WTC11 (cell line): Measurements from ENCODE around the gene STIP1. TPM values are rescaled to one million over a fixed set of nuclear protein-coding genes. Genes with fewer than 3 reads are reported as not detected.
A peak's percentile ranks its signal among the peaks of the same experiment; 100 is the strongest.

ENCODE experiments used
- ATAC-seq: fragments of 200-7000 bp; cut with Tn5 transposase; 2 replicates; pipeline ENCODE4 v1.10.0; 2021; ENCODE audit warnings: mild to moderate bottlenecking, moderate library complexity
- CTCF ChIA-PET: fragments of 300-600 bp; sonication (Branson Sonifier 250); formaldehyde crosslinking; loops from one replicate; lab custom pipeline; 2021; ENCODE audit warnings: antibody characterized with exemption; lab: Charles Lee
- POLR2A ChIA-PET: fragments of 350-600 bp; sonication (Branson Sonifier 250); formaldehyde crosslinking; loops from one replicate; lab custom pipeline; 2021; ENCODE audit warnings: antibody characterized with exemption; lab: Charles Lee
- DNase-seq: peaks from one replicate; pipeline ENCODE4 v3.0.0; 2021; ENCODE audit warnings: low spot score
- H3K27ac Mint-ChIP-seq: 2 replicates; pipeline ENCODE4 v1.8.0; 2021; ENCODE audit warnings: mixed read lengths
- H3K27me3 Mint-ChIP-seq: 2 replicates; pipeline ENCODE4 v1.8.0; 2021; ENCODE audit warnings: low read depth, mild to moderate bottlenecking, moderate library complexity, mixed read lengths
- H3K36me3 Mint-ChIP-seq: 2 replicates; pipeline ENCODE4 v1.8.0; 2021; ENCODE audit warnings: mixed read lengths
- H3K4me1 Mint-ChIP-seq: 2 replicates; pipeline ENCODE4 v1.8.0; 2022; ENCODE audit warnings: mixed read lengths
- H3K4me3 Mint-ChIP-seq: 2 replicates; pipeline ENCODE4 v1.8.0; 2021; ENCODE audit warnings: mild to moderate bottlenecking, moderate library complexity, mixed read lengths
- H3K9me3 Mint-ChIP-seq: 2 replicates; pipeline ENCODE4 v1.8.0; 2021; ENCODE audit warnings: mixed read lengths
- AFF4 ChIP-seq: sonication (generic); formaldehyde crosslinking; IDR thresholded peaks from 2 replicates; pipeline ENCODE4 v1.8.1; 2023; ENCODE audit warnings: mild to moderate bottlenecking, missing genetic modification reagents, borderline replicate concordance
- AR ChIP-seq: fragments of 250-450 bp; sonication (Bioruptor Pico); IDR thresholded peaks from 2 replicates; pipeline ENCODE4 v1.9.0; 2021; ENCODE audit warnings: mild to moderate bottlenecking
- ARID4B ChIP-seq: sonication (generic); formaldehyde crosslinking; IDR thresholded peaks from 2 replicates; pipeline ENCODE4 v1.8.0; 2023; ENCODE audit warnings: missing genetic modification reagents, mild to moderate bottlenecking, borderline replicate concordance
- ATF6 ChIP-seq: sonication (generic); formaldehyde crosslinking; IDR thresholded peaks from 2 replicates; pipeline ENCODE4 v1.8.1; 2023; ENCODE audit warnings: mild to moderate bottlenecking, missing genetic modification reagents
- CBFB ChIP-seq: sonication (generic); formaldehyde crosslinking; IDR thresholded peaks from 2 replicates; pipeline ENCODE4 v1.8.1; 2022; ENCODE audit warnings: mild to moderate bottlenecking, low read depth, missing genetic modification reagents
- CDX4 ChIP-seq: fragments of 250-450 bp; sonication (Bioruptor Pico); IDR thresholded peaks from 2 replicates; pipeline ENCODE4 v1.9.0; 2021; ENCODE audit warnings: moderate library complexity, mild to moderate bottlenecking, inconsistent platforms, borderline replicate concordance
- CREB1 ChIP-seq: sonication (generic); formaldehyde crosslinking; IDR thresholded peaks from 2 replicates; pipeline ENCODE4 v1.8.0; 2023; ENCODE audit warnings: mild to moderate bottlenecking, missing genetic modification reagents
- CREM ChIP-seq: sonication (generic); formaldehyde crosslinking; IDR thresholded peaks from 2 replicates; pipeline ENCODE4 v1.8.1; 2022; ENCODE audit warnings: mild to moderate bottlenecking, missing genetic modification reagents, moderate library complexity
- E2F4 ChIP-seq: sonication (generic); formaldehyde crosslinking; IDR thresholded peaks from 2 replicates; pipeline ENCODE4 v1.8.1; 2022; ENCODE audit warnings: low read depth, mild to moderate bottlenecking, moderate library complexity, missing genetic modification reagents, borderline replicate concordance
- EMX1 ChIP-seq: fragments of 250-450 bp; sonication (Bioruptor Pico); IDR thresholded peaks from 2 replicates; pipeline ENCODE4 v1.8.0; 2021; ENCODE audit warnings: mild to moderate bottlenecking
- FOXP1 ChIP-seq: sonication (generic); formaldehyde crosslinking; IDR thresholded peaks from 2 replicates; pipeline ENCODE4 v1.8.0; 2022; ENCODE audit warnings: missing genetic modification reagents, mild to moderate bottlenecking, moderate library complexity, borderline replicate concordance
- FOXP4 ChIP-seq: sonication (generic); formaldehyde crosslinking; IDR thresholded peaks from 2 replicates; pipeline ENCODE4 v1.8.0; 2022; ENCODE audit warnings: mild to moderate bottlenecking, missing genetic modification reagents
- GRHL2 ChIP-seq: fragments of 250-450 bp; sonication (Bioruptor Pico); IDR thresholded peaks from 2 replicates; pipeline ENCODE4 v1.8.0; 2022; ENCODE audit warnings: mild to moderate bottlenecking, moderate library complexity; ENCODE audit not compliant: insufficient replicate concordance, severe bottlenecking
- RORB ChIP-seq: fragments of 250-450 bp; sonication (Bioruptor Pico); IDR thresholded peaks from 2 replicates; pipeline ENCODE4 v1.9.0; 2021; ENCODE audit warnings: mild to moderate bottlenecking
- SOX15 ChIP-seq: fragments of 250-450 bp; sonication (Bioruptor Pico); IDR thresholded peaks from 2 replicates; pipeline ENCODE4 v1.9.0; 2021; ENCODE audit warnings: mild to moderate bottlenecking
- SP1 ChIP-seq: sonication (generic); formaldehyde crosslinking; conservative IDR thresholded peaks from 2 replicates; pipeline ENCODE4 v1.8.1; 2022; ENCODE audit warnings: missing genetic modification reagents
- ZNF423 ChIP-seq: fragments of 250-450 bp; sonication (Bioruptor Pico); IDR thresholded peaks from 2 replicates; pipeline ENCODE4 v2.1.2; 2022; ENCODE audit warnings: mild to moderate bottlenecking, moderate library complexity
- ZNF512 ChIP-seq: sonication (generic); formaldehyde crosslinking; IDR thresholded peaks from 2 replicates; pipeline ENCODE4 v1.8.1; 2022; ENCODE audit warnings: missing genetic modification reagents, borderline replicate concordance
- total RNA-seq: library from RNA; stranded (reverse); gene quantifications from 3 replicates; pipeline ENCODE4 v1.2.3, GENCODE V29; 2021

Gene STIP1
- total RNA-seq, 1 experiment from 2014 or later, result 296 TPM

- H3K9me3 Mint-ChIP-seq, result no peaks in the 10 kb centered on the region
- H3K36me3 Mint-ChIP-seq, result peaks cover 8% of the 10 kb centered on the region
- POLR2A ChIA-PET, result interaction anchor here (0.6 to 1.1 kb wide), 2 partner anchors 35 to 1281 kb away, joined by 4 to 5 read pairs; no protein-coding TSS in a partner anchor
- ATAC-seq (peak; percentile 29; the same call in 1 of the 2 replicates), DNase-seq (no peak)
- H3K4me1 Mint-ChIP-seq, result no peaks in the 10 kb centered on the region
- CTCF ChIA-PET, result interaction anchor here (0.6 to 3.7 kb wide), 10 partner anchors 10 to 216 kb away, joined by 3 to 21 read pairs (median 4); partner anchors contain the start of genes FERMT3, NUDT22, STIP1 and TRPT1
- no peak overlapping the region for H3K4me3 Mint-ChIP-seq
- no peak overlapping the region for H3K27ac Mint-ChIP-seq
- H3K27me3 Mint-ChIP-seq, result no peaks in the 10 kb centered on the region
- TF ChIP-seq ATF6 (CRISPR knock-in tag), result no peak
- TF ChIP-seq CBFB (CRISPR knock-in tag), result no peak
- no peak for TF ChIP-seq FOXP4
- TF ChIP-seq RORB (CRISPR knock-in tag), result no peak
- TF ChIP-seq SOX15 (CRISPR knock-in tag), result no peak
- TF ChIP-seq AFF4, result no peak
- TF ChIP-seq EMX1 (CRISPR knock-in tag), result no peak
- TF ChIP-seq E2F4 (CRISPR knock-in tag), result no peak
- TF ChIP-seq FOXP1, result no peak
- no peak for TF ChIP-seq ARID4B (CRISPR knock-in tag)
- TF ChIP-seq CDX4, result no peak
- TF ChIP-seq CREM (CRISPR knock-in tag), result no peak
- no peak for TF ChIP-seq SP1 (CRISPR knock-in tag)
- no peak for TF ChIP-seq ZNF423 (CRISPR knock-in tag)
- TF ChIP-seq ZNF512 (CRISPR knock-in tag), result no peak
- no peak for TF ChIP-seq GRHL2 (CRISPR knock-in tag)
- TF ChIP-seq CREB1 (CRISPR knock-in tag), result no peak
- no peak for TF ChIP-seq AR (CRISPR knock-in tag)
These were observed 30.9 kb downstream of the STIP1 start for GRCh38 chr11:64216879-64217278.
